SW 1271 (cell line): ENCODE measurements around the gene ENTREP3.
A peak's percentile ranks its signal among the peaks of the same experiment; 100 is the strongest.

ENCODE experiments used
- DNase-seq, 2 experiments: peaks; one replicate each; lab custom pipeline; 2025; lab: John Stamatoyannopoulos, UW

The ENTREP3 gene

DNA sequence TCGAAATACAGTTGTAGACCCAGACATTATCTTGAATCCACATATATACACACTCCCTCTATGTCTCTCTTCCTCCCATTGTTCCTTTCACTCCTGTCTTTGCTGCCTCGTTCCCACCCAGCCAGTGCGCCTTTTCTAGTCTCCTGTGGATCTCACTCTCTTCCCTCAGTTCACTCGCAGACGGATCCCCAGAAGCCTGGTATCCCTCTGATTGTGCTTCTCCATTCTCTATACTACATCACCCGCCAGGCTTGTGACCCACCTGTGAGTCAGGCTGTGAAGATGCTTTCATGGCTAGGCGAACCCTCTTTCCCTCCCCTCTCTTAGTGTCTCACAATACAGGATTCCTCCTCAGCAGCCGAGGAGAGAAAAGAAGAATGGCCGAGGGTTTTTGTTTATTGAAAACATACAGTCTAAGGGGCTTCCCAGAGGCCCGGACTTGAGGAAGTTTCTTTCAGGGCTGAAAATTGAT lies 23.4 kb upstream of the ENTREP3 start:
- no peak for DNase-seq

DNA sequence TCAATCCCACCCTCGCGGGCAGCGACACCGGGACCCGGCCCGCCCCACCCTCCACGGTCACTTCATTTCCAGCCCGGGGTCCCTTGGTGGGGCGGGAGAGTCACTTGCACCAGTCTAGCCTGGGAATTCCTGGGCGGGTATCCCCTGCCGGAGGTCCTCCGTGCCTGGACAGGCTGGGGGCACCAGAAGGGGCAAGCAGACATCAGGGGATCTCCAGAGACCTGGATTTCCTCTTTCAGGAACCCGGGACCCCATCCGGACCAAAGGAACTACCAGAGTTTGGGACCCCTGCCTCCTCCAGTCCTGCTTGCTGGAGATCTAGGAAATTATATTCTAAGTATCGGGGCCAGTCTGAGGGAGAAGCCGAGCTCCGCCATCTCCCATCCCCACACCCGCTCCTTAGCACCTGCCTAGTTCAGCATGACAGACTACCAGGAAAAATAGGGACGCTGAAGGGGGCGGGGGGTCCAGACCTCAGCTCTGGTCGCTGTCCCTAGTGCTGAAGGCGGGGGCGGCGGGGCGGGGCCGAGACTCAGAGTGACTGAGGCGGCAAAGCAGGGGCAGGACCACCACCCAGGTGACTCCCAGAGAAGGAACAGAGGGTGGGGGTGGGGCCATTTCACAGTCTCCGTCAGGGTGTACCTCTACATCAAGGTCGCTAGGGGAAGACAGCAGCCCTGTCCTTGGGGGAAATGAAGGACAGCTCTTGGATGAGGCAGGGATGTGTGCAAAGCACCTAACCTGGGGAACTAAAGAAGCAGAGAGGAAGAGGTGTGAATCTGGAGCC lies 22.8 kb upstream of the ENTREP3 start:
- DNase-seq, result peak in 1 of 2 experiments; percentile 34

DNA sequence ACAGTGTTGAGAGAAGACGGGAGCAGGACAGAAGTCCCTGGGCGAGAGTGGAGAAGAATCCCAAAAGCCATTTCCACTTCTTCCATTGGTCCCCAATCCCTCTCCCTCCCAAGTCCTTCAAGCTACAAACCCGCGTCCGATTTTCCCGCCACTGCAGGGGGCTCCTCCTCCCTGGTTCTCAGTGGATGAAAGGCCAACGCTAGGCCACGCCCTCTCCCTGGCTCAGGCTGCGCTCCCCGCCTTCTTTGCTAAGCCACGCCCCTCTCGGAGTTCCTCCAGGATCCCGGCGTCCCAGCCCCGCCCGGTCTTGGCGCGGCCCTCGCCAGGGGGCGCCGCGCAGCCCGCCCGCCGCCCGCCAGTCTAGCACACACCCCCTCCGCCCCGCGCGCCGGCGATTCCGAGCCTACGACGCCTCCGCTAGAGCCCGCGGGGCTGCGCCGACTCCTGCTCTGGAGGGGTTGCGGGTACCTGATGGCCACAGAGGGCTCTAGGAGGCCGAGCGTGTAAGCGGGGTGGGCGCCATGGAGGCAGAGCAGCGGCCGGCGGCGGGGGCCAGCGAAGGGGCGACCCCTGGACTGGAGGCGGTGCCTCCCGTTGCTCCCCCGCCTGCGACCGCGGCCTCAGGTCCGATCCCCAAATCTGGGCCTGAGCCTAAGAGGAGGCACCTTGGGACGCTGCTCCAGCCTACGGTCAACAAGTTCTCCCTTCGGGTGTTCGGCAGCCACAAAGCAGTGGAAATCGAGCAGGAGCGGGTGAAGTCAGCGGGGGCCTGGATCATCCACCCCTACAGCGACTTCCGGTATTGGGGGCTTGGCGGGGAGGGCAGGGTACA lies 22.0 kb upstream of the ENTREP3 start, which contains the start of gene HCN3:
Gene HCN3 (plus strand): TSS at position 394 of the 832 bp plus-strand sequence. CDS start 128 bp downstream, at position 522.
- peak; percentile 59 to 85 for DNase-seq

DNA sequence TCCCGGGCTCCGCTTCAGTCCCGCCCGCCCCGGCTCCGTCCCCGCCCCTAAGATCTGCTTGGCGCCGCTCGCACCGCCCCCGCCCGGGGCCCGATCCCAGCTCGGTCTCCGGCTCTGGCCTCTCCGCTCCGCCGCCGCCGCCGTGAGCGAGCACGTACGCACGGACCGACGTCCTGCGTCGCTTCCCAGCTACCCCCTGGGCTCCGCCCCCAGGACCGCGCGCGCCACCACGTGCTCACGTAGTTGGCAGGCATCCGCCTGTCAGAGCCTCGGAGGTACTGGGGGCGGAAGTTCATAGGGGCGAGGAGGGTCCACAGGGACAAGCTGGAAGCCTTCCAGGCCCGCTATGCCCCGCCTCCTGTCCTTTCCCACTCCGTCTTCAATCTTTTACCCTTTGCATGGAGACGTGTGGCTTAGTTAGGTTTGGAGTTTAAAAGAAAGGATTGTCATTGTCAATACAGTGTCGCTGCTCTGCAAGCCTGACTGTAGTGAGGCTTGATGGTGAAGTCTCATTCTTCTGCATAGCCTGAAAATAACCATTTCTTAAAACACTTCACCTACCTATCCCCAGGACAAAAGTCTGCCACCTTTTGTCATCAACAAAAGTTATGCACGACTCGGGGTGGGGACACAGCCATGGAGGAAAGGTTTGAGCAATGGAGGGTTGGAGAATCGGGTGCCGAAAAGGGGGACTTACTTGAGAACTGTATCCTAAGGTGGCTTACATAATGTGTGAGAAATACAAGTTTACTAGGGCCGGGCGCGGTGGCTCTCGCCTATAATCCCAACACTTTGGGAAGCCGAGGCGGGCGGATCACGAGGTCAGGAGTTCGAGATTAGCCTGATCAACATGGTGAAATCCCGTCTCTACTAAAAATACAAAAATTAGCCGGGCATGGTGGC lies 18.3 kb upstream of the ENTREP3 start, which contains the start of gene CLK2:
Gene CLK2 (minus strand): TSS at position 162 of the 903 bp plus-strand sequence. CDS start 2,527 bp downstream, outside the sequence.
- peak; percentile 75 to 85 for DNase-seq

DNA sequence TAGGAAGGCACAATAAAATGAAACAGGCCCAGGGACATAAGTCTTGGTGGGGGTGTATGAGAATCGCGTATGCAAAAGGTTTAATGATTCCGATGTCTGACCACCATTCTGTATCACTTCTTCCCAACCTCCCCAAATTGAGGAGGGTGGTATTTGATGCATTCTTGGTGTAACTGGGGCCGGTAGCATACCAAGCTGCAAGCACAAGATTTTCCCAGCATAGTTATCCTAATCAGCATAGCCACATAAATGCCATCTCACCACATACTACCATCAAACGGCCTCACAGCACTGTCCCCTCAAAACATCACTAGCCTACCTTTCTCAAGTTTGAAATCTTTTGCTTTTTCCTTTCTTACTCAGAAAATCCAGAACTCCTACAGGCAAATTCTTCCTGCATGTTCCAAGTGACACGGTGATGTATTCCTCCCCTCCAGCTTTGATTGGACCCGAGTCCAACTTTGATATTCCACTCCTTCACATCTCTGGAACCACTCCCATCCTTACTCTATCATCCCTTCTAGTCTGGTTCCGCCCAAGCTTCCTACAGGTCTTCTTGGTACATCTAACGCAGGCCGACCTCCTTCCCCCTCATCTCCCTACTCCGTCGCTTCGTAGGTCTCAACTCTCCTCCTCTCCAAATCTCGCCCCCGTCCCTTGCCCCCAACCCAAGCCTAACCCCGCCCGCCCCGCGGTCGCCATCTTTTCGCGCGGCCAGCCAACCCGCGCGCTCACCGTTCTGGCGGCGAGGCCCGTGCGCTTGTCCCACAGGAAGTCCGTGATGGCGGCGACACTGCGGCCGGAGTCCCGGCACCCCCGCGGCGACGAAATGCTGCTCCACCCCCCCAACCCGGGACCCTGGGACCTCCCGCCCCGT lies 17.4 kb upstream of the ENTREP3 start:
- DNase-seq, result peak in 1 of 2 experiments; percentile 63

DNA sequence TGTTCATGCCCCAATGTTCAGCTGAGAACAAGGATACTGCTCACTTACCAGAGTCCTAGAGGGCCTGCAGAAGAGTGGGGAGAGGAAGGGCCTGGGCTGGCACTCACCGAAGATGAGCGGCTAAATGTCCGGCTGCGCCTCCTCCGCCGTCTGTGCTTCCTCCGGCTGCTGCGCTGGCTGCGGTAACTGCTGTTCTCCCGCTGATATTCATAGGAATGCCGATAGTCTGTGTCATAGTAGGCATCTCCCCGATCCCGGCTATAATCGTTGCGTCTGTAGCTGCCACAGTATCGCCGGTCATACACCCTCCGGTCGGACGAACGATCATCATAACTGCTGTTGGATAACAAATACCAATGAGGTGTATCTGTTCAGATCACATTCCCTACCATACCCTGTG lies 14.1 kb upstream of the ENTREP3 start:
- DNase-seq, result no peak

DNA sequence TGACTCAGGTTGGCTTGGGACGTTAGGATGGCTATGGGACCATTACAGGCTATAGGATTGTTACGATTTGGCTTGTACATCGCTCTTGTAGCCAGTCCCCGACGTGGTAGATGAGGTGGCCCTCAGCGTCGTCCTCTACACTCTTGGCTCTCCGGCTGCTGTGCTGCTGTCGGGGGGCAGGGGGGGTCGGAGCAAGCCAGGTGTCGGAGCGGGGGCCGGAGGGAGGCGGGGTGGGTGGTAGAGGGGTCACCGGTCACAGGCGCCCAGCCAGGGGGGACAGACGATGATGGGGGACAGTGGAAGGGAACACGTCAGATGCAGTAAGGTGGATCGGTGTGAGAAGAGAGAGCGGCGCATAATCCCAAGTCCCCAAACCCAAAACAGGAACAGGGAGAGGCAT lies 13.3 kb upstream of the ENTREP3 start:
- DNase-seq, result no peak

DNA sequence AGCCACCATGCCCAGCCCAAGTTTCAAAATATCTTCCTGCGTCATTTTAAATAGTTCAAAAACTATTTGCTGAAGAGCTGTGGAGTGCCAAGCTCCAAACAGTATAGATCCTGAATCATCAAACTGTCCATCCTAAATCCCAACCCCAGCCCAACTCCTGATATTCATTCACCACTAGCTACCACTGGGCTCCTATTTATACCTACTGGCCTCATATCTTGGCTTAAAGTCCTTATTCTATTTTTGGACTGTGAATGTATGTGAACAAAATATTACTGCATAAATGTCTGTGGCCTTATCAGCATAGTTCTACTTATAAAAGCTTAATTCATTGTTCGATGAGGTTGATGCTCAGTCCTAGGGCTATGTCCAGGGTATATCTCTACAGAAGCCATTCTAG lies 12.1 kb upstream of the ENTREP3 start:
- DNase-seq, result no peak

DNA sequence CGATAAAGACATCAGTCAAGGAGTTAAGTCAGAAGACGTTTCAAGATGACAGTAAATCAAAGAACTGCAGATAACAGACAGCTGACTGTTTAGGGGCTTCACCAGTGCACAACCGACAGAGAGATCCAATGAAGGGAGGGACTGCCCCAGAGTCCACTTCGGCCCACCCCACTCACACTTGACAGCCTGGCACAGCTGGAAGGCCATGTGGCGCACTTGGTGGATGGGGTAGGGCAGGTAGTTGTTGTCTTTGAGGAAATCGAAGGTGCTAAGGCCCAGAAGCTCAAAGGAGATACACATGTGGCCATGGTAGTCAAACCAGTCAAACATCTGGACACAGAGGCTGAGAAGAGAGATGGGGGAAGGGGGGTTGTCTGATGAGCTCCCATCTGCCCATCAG lies 11.3 kb upstream of the ENTREP3 start:
- DNase-seq, result no peak

DNA sequence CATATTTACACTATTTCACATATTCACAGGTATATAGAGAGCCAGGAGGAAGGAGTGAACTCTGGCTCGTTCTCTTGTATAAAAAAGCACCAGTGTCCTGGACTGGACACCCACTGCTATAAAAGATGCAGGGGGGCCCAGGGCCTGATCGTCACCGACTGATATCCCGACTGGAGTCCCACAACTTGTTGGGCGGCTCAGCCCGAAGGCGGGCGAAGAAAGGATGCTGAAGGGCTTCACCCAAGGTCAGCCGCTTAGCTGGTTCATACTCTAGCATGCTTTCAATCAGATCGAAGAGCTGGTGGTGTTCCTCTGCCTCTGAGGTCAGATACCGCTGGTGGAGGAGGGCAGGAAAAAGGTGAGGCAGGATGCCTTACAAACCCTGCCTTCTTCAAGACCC lies 7.8 kb upstream of the ENTREP3 start:
- no peak for DNase-seq

DNA sequence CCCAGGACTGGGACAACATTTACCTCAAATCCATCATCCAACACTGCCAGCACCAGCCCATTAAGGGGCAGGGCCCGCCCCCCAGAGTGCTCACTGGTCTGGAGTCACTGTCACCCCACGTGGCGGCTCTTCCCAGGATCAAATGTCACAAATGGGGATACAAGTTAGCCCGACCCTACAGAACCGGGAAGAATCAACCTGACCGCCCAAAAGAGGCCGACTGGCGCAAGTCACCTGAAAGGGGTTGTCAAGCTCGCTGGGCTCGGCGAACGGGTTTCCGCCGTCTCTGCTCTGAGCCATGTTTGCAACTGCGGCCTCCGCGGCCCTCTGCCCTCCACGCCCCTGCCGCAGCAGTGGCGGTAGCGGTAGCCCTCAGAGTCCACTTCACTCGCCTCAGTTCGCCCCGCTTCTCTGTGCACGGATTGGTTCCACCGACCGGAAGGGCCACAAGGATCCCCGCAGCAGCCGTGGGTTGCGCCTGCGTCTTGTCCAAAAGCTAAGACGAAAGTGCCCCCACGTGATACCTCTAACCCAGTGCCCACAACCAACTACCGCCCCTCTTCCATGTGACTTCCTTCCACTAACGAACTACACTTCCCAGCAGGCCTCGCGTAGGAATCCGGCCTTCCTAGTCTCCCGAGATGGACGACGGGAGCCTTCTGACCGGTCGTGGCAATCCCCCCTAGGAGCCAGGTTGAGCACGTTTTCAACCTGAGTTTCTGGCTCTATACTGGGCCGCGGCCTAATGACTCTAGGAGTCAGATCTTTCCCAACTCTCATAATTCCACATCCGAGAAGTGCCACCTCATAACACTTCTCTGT lies 6.8 kb upstream of the ENTREP3 start, which contains the start of gene SCAMP3:
Gene SCAMP3 (minus strand): TSS at position 509 of the 822 bp plus-strand sequence. CDS start 209 bp downstream, at position 300.
- DNase-seq, result peak; percentile 84 to 94

DNA sequence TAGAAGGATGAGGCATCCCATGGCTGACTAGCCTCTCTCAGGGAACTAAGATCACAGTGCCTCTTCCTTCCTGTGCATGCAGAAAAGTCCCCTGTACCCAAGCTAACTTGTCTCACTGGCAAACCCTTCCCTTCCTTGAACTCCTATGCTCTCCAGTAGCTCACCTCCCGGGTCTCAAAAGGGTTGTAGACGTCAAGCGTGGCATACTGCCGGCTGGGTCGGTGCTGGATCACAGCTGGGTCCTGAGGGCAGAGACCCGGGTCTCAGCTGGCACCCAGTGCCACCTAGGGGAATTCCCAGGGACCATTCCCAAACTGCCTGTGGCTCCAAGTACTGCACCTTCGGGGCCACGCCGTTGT lies 6.2 kb upstream of the ENTREP3 start:
- no peak for DNase-seq

DNA sequence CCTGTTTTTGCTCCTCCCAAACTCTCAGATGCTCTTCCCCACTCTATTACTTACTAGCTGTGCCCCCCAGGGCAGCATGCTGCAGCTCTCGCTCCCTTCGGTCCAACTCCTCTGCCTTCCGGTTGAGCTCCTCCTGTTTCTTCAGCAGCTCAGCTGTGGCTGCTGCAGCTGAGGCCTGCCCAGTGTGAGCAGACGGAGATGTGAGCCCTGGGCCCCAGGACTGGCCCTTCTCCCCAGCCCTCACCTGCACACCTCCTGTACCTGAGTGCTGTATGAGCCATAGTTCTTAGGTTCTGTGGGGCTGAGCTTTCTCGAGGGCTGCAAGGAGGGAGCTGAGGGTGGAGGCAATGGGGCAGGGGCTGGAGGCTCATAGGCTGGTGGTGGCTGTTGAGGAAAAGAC lies 5.0 kb upstream of the ENTREP3 start:
- DNase-seq, result no peak

DNA sequence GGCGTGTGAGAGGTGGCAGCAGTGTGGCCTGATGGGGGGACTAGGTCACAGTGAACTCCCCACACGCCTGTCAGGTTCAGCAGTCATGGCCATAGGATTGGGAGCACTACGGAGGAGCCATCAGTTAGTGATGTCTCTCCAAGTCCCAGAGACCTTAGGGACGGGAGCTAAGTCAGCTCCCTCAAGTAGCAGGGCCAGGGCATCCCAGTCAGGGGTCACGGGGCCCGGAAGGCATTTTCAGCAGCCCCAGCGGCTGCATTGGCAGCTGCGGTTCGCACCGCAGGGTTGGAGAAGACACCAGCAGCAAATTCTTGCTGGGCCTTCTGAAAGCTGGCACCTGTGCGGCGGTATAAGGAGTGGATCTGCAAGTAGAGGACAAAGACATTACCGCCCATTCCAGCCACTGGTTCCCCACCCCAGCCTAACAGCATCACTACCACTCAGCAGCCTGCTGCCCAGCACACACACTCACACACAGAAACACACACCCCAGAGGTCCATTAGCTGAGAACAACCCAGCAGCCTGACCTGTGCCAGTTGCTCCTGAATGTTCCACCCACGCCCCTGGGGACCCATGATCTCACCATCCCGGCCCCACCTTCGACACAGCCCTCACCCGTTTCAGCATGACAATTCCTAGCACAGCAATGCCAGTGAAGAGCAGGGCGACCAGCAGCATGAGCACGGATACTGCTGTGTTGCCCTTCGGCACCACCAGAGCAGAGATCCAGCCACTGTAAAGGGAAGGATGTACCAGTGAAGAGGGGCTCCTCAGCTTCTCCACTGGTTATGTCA lies 972 bp upstream of the ENTREP3 start:
- no peak for DNase-seq

DNA sequence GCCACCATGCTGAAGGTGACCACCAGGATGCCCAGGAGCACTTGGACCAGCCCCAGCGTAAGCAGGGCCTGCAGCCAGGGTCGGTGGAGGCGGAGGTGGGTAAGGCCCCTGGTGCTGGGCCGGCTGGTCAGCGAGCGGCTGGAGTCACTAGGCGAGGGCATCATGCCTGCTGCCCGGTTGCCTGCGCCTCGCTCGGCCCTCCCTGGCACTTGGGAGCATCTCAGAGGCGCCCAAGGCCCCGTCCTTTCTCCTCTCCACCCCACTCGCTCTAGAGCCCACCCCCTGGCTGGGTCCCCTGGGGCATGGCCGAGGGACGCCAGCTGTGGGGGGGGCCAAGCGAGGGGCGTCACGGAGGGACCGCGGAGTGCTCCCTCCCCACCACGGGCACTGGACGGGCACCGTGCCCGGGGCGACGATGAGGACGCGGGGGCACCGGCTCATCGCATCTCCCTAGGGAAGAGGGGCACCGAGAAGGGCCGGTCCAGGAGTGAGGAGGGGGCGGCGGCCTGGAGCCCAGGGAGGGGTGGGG lies 505 bp downstream of the ENTREP3 start:
- DNase-seq, result no peak

DNA sequence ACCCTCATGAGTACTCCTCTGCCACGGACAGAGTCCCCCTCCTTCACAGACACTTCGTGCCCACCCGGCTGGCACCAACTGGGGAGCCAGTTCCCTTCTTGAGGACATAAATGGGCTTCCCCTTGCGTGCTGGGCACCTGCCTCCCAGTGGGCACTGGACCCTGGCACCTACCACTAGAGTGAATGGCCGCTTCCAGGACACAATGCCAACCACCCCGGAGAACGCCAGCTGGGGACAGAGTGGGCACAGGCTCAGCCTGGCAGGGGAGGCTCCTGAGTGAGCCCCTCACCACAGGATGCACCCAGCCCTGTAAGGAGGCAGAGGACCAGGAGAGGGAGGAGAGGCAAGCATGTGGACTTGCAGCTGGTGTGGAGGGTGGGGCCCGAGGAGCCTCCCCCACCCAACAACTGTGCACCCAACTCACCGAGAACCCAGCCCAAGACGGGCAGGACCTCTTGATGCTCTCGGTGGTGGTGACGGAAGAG lies 1.0 kb downstream of the ENTREP3 start:
- DNase-seq, result no peak

DNA sequence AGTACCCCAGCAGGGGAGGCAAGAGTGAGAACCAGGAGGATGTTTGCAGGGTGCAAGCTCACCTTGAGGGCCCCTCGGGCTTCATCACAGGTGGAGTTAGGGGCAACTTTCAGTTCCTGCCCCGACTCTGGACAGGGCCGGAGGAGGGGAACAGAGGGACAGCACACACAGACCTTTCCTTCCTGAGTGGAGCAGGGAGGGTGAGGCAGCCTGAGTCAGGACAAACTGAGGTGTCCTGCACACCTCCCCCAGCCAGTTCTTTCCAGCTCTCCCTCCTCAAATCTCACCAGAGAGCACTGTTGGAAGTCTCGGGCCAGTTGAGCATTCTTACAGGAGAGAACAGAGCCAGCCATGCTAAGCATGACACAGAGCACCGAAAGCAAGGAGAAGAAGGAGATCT lies 1.5 kb downstream of the ENTREP3 start:
- DNase-seq, result no peak

DNA sequence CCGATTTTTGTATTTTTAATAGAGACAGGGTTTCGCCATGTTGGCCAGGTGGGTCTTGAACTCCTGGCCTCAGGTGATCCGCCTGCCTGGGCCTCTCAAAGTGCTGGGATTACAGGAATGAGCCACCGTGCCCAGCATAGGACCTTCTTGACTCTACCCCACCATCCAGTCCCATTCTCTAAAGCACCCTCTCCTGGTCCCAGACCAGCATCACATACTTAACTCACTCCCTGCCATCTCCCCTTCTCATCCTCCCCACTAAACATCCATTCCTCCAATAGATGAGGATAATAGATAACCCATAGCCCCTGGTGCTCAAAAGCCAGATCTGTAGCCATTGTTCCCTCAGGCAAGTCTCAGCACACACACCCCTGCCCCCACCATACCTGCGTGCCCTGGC lies 2.1 kb downstream of the ENTREP3 start:
- no peak for DNase-seq

DNA sequence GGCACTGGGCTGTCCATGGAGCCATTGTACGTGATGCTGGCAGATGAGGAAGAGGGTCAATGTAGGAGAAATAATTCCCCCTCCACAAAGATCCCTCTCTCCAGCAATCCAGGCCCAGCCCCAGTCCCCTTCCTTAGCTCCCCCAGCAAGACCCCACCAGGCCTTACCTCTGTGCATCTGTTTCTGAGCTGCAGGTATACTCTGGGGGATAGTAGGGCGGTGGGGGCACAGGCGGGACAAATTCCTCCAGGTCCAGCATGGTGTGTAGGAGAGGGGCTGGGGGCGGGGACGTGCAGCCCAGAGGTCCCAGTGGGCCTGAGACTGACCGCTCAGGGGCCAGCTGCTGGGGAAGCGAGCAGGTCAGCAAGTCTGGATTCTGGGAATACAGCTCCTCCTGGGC lies 3.7 kb downstream of the ENTREP3 start:
- DNase-seq, result no peak
